ENCODE measurements around the gene CD81.
"Not testable (repeated sequence)": the region's sequence is repeated elsewhere in the genome, so short reads cannot be mapped to it uniquely, and the experiment has no call there.

CD81 gene

DNA sequence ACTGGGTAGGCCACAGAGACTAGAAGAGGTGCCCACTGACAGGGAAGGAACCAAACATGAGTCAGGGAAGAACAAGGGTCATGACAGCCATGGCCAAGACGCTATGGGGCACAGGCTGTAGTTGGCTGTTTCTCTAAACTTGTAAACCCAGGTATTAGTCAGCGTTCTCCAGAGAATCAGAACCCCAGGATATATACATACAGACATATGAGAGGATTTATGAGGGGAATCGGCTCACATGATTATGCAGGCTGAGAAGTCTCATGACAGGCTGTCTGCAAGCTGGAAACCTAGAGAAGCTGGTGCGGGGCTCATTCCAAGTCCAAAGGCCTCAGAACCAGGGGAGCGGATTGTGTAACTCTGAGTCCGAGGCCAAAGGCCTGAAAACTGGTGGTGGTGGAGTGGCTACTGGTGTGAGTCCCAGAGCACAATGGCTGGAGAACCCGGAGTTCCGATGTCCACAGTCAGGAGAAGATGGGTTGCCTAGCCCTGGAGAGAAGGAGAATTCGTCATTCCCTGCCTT lies 29.7 kb upstream of the CD81 start:
- no peak for DNase-seq (ENCODE audit: low spot score)
- in situ Hi-C loops (cut with MboI; ENCODE audit: low sequenced_read_pairs, unreplicated experiment) = no loop called here
- TF ChIP-seq, protein P1, sequence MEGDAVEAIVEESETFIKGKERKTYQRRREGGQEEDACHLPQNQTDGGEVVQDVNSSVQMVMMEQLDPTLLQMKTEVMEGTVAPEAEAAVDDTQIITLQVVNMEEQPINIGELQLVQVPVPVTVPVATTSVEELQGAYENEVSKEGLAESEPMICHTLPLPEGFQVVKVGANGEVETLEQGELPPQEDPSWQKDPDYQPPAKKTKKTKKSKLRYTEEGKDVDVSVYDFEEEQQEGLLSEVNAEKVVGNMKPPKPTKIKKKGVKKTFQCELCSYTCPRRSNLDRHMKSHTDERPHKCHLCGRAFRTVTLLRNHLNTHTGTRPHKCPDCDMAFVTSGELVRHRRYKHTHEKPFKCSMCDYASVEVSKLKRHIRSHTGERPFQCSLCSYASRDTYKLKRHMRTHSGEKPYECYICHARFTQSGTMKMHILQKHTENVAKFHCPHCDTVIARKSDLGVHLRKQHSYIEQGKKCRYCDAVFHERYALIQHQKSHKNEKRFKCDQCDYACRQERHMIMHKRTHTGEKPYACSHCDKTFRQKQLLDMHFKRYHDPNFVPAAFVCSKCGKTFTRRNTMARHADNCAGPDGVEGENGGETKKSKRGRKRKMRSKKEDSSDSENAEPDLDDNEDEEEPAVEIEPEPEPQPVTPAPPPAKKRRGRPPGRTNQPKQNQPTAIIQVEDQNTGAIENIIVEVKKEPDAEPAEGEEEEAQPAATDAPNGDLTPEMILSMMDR (IDR thresholded peaks at IDR 0.05; ENCODE audit: borderline replicate concordance, control extremely low read depth, extremely low read depth, insufficient read depth, missing control alignments) = no peak

DNA sequence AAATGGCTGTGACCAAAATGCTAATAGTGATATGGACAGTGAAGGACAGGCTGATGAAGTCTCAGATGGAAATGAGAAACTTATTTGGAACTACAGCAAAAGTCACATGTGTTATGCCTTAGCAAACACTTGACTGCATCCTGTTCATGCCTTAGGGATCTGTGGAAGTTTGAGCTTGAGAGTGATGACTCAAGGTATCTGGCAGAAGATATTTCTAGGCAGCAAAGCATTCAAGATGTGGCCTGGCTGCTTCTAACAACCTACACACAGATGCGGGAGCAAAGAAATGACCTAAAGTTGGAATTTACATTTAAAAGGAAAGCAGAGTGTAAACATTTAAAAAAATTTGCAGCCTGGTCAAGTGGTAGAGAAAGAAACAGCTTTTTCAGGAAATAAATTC lies 28.1 kb upstream of the CD81 start:
- no peak for DNase-seq (ENCODE audit: low spot score)
- TF ChIP-seq, protein P1 (IDR thresholded peaks at IDR 0.05; ENCODE audit: borderline replicate concordance, control extremely low read depth, extremely low read depth, insufficient read depth, missing control alignments) = no peak
- in situ Hi-C loops (cut with MboI; ENCODE audit: low sequenced_read_pairs, unreplicated experiment) = no loop called here

DNA sequence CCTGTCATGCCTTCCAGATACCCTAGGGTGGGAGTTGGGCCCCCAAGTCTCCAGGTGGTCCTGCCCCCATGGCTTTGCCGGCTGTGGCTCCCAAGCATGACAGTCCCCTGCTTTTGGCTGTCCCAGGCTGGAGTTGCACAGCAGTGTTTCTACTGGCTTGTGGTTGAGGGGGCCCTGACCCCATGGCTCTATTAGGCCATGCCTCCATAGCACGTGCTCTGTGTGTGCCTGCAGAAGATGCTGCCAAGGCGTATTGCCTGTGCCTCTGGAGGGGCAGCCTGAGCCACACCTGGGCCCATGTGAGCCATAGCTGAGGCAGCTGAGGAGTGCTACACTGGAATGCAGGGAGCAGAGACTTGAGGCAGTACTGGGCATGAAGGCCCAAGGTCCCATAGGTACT lies 25.4 kb upstream of the CD81 start:
- DNase-seq (ENCODE audit: low spot score) = no peak
- in situ Hi-C loops (cut with MboI; ENCODE audit: low sequenced_read_pairs, unreplicated experiment) = no loop called here
- TF ChIP-seq, protein P1 (IDR thresholded peaks at IDR 0.05; ENCODE audit: borderline replicate concordance, control extremely low read depth, extremely low read depth, insufficient read depth, missing control alignments) = no peak

DNA sequence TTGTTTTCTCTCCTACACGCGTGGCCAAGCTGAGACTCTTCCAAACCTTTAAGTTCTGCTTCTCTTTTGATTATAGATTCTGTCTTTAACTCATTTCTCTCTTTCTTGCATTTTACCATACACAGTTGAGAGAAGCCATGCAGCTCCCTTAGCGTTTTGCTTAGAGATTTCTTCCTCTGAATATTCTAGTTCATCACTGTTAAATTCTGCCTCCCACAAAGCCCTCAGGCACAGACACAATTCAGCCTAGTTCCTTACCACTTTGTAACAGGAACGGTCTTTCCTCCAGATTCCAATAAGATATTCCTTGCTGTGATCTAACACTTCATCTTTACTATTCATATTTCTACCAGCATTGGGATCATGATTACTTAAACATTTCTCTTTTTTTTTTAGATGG lies 24.7 kb upstream of the CD81 start:
- TF ChIP-seq, protein P1 (IDR thresholded peaks at IDR 0.05; ENCODE audit: borderline replicate concordance, control extremely low read depth, extremely low read depth, insufficient read depth, missing control alignments) = no peak
- DNase-seq (ENCODE audit: low spot score) = no peak
- in situ Hi-C loops (cut with MboI; ENCODE audit: low sequenced_read_pairs, unreplicated experiment) = no loop called here

DNA sequence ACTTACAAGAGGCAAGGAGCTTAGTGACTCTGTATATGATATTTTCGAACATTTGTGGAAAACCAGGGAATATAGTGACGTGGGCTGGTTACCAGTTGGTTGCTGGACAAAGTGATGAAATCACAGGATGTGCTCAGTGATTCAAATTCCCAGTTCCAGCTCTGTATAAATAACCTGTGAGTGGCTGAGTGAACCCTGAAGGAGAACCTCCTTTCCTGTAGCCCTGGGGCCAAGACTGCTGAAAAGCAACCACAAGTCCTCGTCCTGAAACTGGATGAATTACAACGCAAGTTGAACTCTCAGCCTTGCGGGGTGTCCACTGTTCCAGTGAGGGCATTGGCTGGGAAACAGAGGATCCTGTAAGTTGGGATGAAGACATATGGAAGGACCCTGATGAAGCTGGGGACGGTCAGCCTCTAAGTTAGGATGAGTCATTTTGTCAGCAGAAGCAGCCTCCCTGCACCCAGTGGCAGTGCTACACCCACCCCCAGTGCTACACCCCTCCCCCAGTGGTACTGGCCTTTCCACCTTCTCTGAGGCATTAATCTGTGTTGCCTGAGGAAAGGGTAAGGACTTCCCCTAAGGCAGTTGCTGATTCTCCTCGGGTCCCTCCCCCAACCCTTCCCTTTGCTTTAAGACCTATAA lies 22.0 kb upstream of the CD81 start:
- in situ Hi-C loops (cut with MboI; ENCODE audit: low sequenced_read_pairs, unreplicated experiment) = no loop called here
- no peak for DNase-seq (ENCODE audit: low spot score)
- TF ChIP-seq, protein P1 (IDR thresholded peaks at IDR 0.05; ENCODE audit: borderline replicate concordance, control extremely low read depth, extremely low read depth, insufficient read depth, missing control alignments) = no peak

DNA sequence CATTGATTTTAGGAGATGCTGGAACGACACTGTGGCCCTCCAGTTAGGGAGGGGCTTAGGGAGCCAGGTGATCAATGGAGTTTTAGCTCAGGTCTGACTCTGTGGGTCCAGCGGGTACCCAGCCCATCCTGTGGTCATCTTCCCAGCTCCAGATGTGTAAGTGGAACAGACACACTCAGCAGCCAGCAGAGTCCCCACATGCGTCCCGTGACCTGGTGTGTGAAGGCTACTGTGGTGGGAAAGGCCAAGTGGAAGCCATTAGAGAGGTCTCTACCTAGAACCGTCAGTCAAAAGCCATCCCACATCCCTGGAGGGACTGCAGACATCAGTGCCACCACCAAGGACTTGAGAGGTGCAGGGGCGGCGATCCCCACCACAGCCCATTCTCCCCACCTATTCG lies 19.9 kb upstream of the CD81 start:
- DNase-seq (ENCODE audit: low spot score) = no peak
- TF ChIP-seq, protein P1 (IDR thresholded peaks at IDR 0.05; ENCODE audit: borderline replicate concordance, control extremely low read depth, extremely low read depth, insufficient read depth, missing control alignments) = no peak
- in situ Hi-C loops (cut with MboI; ENCODE audit: low sequenced_read_pairs, unreplicated experiment) = no loop called here

DNA sequence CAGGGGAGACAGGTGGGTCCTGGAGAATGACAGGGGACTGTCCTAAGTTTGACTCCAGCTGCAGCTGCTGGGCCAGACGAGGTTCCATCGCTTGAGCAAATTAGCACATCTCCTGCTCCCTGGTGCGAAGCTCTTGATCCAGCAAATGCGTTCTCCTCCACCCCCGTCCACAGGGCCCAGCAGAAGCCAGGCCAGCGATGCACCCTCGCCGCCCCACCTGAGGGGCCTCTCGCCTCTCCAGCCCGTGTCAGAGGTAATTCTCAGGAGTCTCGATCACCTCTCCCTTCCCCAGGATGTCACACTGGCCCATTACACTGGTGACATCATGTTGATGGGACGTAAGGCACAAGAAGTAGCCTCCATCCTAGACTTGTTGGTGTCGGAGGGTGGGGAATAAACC lies 19.5 kb upstream of the CD81 start:
- in situ Hi-C loops (cut with MboI; ENCODE audit: low sequenced_read_pairs, unreplicated experiment); DNase-seq (ENCODE audit: low spot score): not testable (repeated sequence)

All from GM13976 (cell line).